Body of pancreas (tissue), 4 donors: ENCODE measurements around the gene GRIA4.
"Not testable (repeated sequence)": the region's sequence is repeated elsewhere in the genome, so short reads cannot be mapped to it uniquely, and the experiment has no call there.

Experiments used
- POLR2A ChIP-seq, 3 donors: fragments of 450-650 bp; IDR thresholded peaks; one replicate each; pipeline ENCODE4 v1.6.1; 2016; ENCODE audit warnings: antibody characterized with exemption in 3 of 3, mild to moderate bottlenecking in 2 of 3
- TF ChIP-seq, protein P1 (sequence below), 7 experiments: fragments of 450-650 bp in 4 of 7; fragments of 200-600 bp in 3 of 7; sonication (generic) in 3 of 7; IDR thresholded peaks; one replicate each; pipeline ENCODE4 v1.5.1; 2016 to 2019; ENCODE audit warnings: antibody characterized with exemption in 7 of 7

DNA sequence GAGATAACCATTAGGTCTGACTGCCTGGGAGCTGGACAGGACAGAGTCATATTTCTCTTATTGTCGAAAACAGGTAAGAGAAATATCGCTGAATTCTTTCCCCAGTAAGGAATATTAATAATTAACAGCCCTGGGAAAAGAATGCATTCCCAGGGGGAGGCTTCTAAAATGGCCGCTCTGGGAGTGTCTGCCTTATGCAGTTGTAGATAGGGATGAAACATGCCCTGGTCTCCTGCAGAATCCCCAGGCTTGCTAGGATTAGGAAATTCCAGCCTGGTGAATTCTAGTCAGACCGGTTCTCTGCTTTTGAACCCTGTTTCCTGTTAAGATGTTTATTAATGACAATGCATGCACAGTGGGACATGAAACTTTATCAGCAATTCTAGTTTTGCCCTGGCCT, 393.2 kb downstream of the GRIA4 start:
- TF ChIP-seq, protein P1, sequence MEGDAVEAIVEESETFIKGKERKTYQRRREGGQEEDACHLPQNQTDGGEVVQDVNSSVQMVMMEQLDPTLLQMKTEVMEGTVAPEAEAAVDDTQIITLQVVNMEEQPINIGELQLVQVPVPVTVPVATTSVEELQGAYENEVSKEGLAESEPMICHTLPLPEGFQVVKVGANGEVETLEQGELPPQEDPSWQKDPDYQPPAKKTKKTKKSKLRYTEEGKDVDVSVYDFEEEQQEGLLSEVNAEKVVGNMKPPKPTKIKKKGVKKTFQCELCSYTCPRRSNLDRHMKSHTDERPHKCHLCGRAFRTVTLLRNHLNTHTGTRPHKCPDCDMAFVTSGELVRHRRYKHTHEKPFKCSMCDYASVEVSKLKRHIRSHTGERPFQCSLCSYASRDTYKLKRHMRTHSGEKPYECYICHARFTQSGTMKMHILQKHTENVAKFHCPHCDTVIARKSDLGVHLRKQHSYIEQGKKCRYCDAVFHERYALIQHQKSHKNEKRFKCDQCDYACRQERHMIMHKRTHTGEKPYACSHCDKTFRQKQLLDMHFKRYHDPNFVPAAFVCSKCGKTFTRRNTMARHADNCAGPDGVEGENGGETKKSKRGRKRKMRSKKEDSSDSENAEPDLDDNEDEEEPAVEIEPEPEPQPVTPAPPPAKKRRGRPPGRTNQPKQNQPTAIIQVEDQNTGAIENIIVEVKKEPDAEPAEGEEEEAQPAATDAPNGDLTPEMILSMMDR (IDR thresholded peaks at IDR 0.05), result not testable (repeated sequence)
- TF ChIP-seq POLR2A (IDR thresholded peaks at IDR 0.05), result not testable (repeated sequence)
